DOHH2 (cell line): ENCODE measurements around the gene MKRN3.

Experiments
- EZH2phosphoT487 ChIP-seq: fragments of 200-600 bp; sonication (generic); IDR thresholded peaks from 2 replicates; pipeline ENCODE4 v1.6.1; 2017; ENCODE audit warnings: borderline replicate concordance, mild to moderate bottlenecking, antibody characterized with exemption, low read length, moderate library complexity, mixed read lengths
- TF ChIP-seq, protein P1 (sequence below): fragments of 200-600 bp; sonication (generic); IDR thresholded peaks from one replicate; pipeline ENCODE4 v1.5.1; 2014; ENCODE audit warnings: antibody characterized with exemption, mild to moderate bottlenecking, low read depth, low read length; ENCODE audit not compliant: poor library complexity, severe bottlenecking

DNA sequence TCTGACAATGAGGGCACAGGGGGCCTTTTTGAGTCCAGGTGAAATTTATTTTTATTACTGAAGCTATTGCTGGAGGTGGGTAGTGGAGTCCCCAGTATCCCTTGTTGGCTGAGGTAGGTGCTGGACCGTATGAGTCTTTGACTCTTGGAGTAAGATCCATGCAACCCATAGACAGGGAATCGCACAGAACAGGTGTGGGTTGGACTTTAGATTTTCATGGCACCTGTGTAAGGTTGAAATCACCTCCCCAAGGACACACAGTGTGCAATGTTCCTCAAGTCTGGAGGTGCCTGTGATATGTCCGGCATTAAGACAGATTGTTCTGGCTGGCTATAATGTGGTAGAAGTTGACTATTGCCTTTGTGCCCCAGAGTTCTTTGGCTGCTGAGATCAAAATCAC, 23.5 kb downstream of the MKRN3 start:
- TF ChIP-seq, protein P1, sequence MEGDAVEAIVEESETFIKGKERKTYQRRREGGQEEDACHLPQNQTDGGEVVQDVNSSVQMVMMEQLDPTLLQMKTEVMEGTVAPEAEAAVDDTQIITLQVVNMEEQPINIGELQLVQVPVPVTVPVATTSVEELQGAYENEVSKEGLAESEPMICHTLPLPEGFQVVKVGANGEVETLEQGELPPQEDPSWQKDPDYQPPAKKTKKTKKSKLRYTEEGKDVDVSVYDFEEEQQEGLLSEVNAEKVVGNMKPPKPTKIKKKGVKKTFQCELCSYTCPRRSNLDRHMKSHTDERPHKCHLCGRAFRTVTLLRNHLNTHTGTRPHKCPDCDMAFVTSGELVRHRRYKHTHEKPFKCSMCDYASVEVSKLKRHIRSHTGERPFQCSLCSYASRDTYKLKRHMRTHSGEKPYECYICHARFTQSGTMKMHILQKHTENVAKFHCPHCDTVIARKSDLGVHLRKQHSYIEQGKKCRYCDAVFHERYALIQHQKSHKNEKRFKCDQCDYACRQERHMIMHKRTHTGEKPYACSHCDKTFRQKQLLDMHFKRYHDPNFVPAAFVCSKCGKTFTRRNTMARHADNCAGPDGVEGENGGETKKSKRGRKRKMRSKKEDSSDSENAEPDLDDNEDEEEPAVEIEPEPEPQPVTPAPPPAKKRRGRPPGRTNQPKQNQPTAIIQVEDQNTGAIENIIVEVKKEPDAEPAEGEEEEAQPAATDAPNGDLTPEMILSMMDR: no peak
- no peak for TF ChIP-seq EZH2phosphoT487
